GM12874 (cell line): Measurements from ENCODE around the gene ZNF287.

Source experiments
- TF ChIP-seq, protein P1 (sequence below): IDR thresholded peaks from 2 replicates; pipeline ENCODE4 v1.5.1; 2011; ENCODE audit warnings: low read depth, mild to moderate bottlenecking, control low read depth, low read length, moderate library complexity; ENCODE audit not compliant: insufficient read depth

The ZNF287 gene

DNA sequence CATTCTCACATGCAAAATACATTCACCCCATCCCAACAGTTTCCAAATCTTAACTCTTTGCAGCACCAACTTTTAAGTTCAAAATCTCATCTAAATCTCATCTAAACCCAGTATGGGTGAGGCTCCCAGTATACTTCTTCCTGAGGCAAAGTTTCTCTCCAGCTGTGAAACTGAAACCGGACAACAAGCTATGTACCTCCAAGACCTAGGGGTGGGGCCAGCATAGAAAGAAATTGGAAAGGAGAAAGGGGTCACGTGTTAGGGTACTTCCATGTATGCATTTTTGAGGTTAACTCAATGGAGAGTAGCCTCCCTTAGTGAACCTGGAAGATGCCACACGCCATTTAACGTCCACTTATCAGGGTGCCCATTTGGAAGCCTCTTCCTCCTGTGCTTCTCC is 53.1 kb downstream of the ZNF287 start:
- TF ChIP-seq, protein P1, sequence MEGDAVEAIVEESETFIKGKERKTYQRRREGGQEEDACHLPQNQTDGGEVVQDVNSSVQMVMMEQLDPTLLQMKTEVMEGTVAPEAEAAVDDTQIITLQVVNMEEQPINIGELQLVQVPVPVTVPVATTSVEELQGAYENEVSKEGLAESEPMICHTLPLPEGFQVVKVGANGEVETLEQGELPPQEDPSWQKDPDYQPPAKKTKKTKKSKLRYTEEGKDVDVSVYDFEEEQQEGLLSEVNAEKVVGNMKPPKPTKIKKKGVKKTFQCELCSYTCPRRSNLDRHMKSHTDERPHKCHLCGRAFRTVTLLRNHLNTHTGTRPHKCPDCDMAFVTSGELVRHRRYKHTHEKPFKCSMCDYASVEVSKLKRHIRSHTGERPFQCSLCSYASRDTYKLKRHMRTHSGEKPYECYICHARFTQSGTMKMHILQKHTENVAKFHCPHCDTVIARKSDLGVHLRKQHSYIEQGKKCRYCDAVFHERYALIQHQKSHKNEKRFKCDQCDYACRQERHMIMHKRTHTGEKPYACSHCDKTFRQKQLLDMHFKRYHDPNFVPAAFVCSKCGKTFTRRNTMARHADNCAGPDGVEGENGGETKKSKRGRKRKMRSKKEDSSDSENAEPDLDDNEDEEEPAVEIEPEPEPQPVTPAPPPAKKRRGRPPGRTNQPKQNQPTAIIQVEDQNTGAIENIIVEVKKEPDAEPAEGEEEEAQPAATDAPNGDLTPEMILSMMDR = no peak

DNA sequence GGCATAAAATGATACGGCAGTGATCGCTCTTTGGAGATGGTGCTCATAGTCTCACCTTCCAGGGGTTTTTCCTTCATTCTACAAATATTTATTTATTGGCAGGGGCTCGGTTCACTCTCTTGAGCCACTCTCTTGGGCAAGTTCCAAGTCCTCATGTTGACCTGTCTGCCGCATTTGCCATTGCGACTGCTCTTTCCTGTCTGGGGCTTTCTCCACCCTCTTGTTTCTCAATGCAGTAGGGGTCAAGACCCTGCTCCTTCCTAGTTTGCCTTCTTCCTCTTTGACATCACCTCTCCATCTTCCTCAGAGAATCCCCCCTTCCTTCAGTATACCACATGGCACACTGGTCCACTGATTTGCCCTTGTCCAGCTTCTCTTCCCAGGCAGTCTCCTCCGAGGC is 55.1 kb downstream of the ZNF287 start:
- TF ChIP-seq, protein P1 = no peak

DNA sequence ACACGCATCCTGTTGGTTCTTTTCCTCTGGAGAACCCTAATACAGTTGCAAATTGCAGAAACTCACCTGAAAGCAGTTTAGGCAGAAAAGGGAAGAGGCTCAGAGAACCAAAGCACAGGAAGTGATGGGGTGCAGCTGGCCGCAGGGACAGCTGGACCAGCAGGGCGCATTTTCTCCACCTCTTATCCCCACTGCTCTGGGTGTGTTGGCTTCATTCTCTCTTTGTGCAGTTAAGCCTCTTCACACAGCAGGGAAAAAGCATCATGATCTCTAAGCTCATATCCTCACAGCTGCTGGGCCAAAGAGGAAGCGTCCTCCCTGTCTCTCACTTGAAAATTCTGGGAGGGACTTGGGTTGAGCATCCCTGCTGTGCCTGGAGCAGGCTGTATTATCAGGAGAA is 57.0 kb downstream of the ZNF287 start:
- TF ChIP-seq, protein P1 = no peak

DNA sequence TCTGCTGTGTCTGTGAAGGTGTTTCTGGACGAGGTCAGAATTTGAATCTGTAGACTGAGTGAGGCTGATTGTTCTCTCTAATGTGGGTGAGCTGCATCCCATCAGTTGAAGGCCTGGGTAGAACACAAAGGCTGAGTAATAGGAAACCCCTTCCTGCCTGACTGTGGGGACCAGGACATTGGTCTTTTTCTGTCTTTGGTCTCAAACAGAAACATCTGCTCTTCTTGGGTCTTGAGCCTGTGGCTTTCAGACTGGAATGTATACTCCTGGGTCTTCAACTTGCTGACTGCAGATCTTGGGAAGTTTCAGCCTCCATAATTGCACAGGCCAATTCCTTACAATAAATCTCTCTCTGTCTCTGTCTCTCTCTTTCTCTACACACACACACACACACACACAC is 57.4 kb downstream of the ZNF287 start:
- TF ChIP-seq, protein P1 = no peak

DNA sequence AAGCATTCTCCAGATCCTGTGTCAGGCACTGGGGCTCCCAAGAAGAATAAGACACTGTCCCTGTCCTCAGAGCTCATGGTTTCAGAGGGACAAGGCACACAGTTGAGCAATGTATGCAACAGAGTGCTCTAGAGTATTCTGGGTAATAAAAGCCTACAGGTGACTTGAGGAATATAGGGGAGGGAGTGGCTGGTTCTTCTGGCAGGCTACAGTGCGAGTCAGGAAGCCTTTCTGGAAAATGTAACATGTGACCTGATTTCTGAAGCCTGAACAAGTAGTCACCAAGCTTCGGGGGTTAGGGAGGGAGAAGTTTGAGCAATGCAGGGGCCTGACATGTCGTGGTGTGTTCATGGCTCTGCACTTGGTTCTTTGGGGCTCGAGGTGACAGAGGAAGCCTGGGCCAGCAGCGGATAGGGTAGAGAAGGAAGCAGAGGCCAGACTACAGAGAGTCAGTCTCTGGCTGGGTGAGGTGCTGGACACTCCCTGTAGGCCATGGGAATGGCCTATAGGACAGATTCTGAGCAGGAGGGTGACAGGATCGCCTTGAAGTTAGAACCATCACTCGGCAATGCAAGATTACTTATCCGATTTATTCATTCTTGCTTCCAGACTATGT is 61.0 kb downstream of the ZNF287 start:
- TF ChIP-seq, protein P1 = no peak

DNA sequence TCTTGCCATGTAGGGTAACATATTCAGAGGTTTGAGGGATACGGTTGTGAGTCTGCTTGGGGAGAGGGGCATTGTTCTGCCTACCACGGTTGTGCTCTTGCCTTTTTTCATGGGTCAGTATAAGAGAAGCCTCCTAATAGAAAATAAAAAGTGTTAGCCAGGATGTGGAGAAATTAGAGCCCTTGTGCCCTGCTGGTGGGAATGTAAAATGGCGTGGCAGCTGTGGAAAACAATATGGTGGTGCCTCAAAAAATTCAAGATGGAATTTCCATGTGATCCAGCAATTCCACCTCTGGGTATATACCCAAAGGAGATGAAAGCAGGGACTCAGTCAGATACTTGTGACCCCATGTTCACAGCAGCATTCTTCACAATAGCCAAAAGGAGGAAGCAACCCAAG is 62.8 kb downstream of the ZNF287 start:
- TF ChIP-seq, protein P1 = no peak

DNA sequence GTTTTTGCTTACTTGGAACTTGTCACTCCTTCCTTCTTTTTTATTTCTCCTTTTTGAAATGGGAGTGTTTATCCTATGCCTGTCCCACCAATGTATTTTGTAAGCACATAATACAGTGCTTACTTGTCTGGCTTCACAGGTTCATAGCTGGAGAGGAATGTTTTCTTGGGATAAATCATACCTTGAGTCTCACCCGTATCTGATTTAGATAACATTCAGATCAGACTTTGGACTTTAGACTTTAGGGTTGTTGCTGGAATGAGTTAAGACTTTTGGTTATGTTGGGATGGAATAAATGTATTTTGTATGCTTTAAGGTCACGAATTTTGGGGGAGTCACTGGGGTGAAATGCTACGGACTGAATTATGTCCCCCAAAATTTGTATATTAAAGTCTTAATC is 64.0 kb downstream of the ZNF287 start:
- TF ChIP-seq, protein P1 = no peak
